GM18951 (cell line): ENCODE data around the gene WSB1.

ENCODE experiments used
- POLR2A ChIP-seq: IDR thresholded peaks from 4 replicates; pipeline ENCODE4 v1.6.1; 2011; ENCODE audit warnings: mild to moderate bottlenecking; ENCODE audit not compliant: insufficient read length, insufficient read depth; ENCODE audit errors: extremely low read depth
- in situ Hi-C: fragments of 300-500 bp; cut with MboI; formaldehyde crosslinking; loops from one replicate; pipeline ENCODE4 v1.12.0; 2022; ENCODE audit warnings: low sequenced_read_pairs, mixed read lengths, inconsistent platforms; ENCODE audit not compliant: unreplicated experiment

Gene WSB1

GRCh38 chr17:27288183-27288582 lies 5.7 kb upstream of the WSB1 start:
- no peak for TF ChIP-seq POLR2A
- in situ Hi-C loops, result no loop called here

GRCh38 chr17:27289856-27290255 lies 4.1 kb upstream of the WSB1 start:
- in situ Hi-C loops, result no loop called here
- no peak for TF ChIP-seq POLR2A

- in situ Hi-C loops, result no loop called here
- TF ChIP-seq POLR2A, result no peak
Measured at GRCh38 chr17:27290916-27291598, 2.9 kb upstream of the WSB1 start.

- in situ Hi-C loops, result no loop called here
- TF ChIP-seq POLR2A, result no peak
Measured at GRCh38 chr17:27293359-27293897, 486 bp upstream of the WSB1 start.

GRCh38 chr17:27294689-27295630 lies 1.0 kb downstream of the WSB1 start:
- in situ Hi-C loops, result no loop called here
- TF ChIP-seq POLR2A, result peak; percentile 25

GRCh38 chr17:27295945-27296344 lies 2.0 kb downstream of the WSB1 start:
- TF ChIP-seq POLR2A, result no peak
- in situ Hi-C loops, result no loop called here

- in situ Hi-C loops, result no loop called here
- TF ChIP-seq POLR2A, result no peak
Measured at GRCh38 chr17:27296428-27296979, 2.6 kb downstream of the WSB1 start.

GRCh38 chr17:27299384-27300049 lies 5.6 kb downstream of the WSB1 start:
- TF ChIP-seq POLR2A, result no peak
- in situ Hi-C loops, result no loop called here

- in situ Hi-C loops, result no loop called here
- no peak for TF ChIP-seq POLR2A
Measured at GRCh38 chr17:27303734-27304133, 9.8 kb downstream of the WSB1 start.

GRCh38 chr17:27306276-27306835 lies 12.4 kb downstream of the WSB1 start:
- no peak for TF ChIP-seq POLR2A
- in situ Hi-C loops, result no loop called here

GRCh38 chr17:27310565-27311110 lies 16.7 kb downstream of the WSB1 start:
- in situ Hi-C loops, result no loop called here
- no peak for TF ChIP-seq POLR2A

GRCh38 chr17:27313301-27313700 lies 19.4 kb downstream of the WSB1 start:
- in situ Hi-C loops, result no loop called here
- TF ChIP-seq POLR2A, result no peak

- in situ Hi-C loops, result no loop called here
- TF ChIP-seq POLR2A, result no peak
Measured at GRCh38 chr17:27315322-27315721, 21.4 kb downstream of the WSB1 start.
